ENCODE measurements around the gene IL18BP. TPM values are rescaled to one million over a fixed set of nuclear protein-coding genes. Genes with fewer than 3 reads are reported as not detected.

Gene IL18BP
- total RNA-seq, 3 donors from 2014 or later: 7.6 to 14.5 (median 13.7) TPM

- no peak for ATAC-seq
- no peak for TF ChIP-seq CTCF (IDR thresholded peaks at IDR 0.05)
- peaks cover 5% of the 10 kb centered on the region for H3K4me1 ChIP-seq (ENCODE audit: low read depth)
Measured at GRCh38 chr11:72004515-72005346, 6.0 kb downstream of the IL18BP start.

GRCh38 chr11:72005347-72006260 is 6.9 kb downstream of the IL18BP start:
- no peak for TF ChIP-seq CTCF (IDR thresholded peaks at IDR 0.05)
- Histone ChIP-seq H3K4me1 (ENCODE audit: low read depth) (no peaks in the 10 kb centered on the region), H3K9me3 (no peaks in the 10 kb centered on the region), H3K4me3 (no peak overlapping the region), H3K36me3 (ENCODE audit: low read depth) (peaks cover 31% of the 10 kb centered on the region)
- no peak for DNase-seq
- ATAC-seq: no peak
- intact Hi-C loops (cut with DNase I, micrococcal nuclease): no loop called here

More at GRCh38 chr11:72004515-72005346, 6.0 kb downstream of the IL18BP start:
- no peak for DNase-seq
- Histone ChIP-seq H3K4me3 (no peak overlapping the region), H3K36me3 (ENCODE audit: low read depth) (peaks cover 31% of the 10 kb centered on the region), H3K9me3 (no peaks in the 10 kb centered on the region)
- intact Hi-C loops (cut with DNase I, micrococcal nuclease): no loop called here

- TF ChIP-seq CTCF (IDR thresholded peaks at IDR 0.05): no peak
- no peak overlapping the region for H3K4me3 ChIP-seq
- DNase-seq (no peak), ATAC-seq (no peak)
- H3K9me3 ChIP-seq: no peaks in the 10 kb centered on the region
- H3K4me1 ChIP-seq (ENCODE audit: low read depth): no peaks in the 10 kb centered on the region
- H3K36me3 ChIP-seq (ENCODE audit: low read depth): peaks cover 34% of the 10 kb centered on the region
- intact Hi-C loops (cut with DNase I, micrococcal nuclease): no loop called here
Measured at GRCh38 chr11:72006309-72007088, 7.8 kb downstream of the IL18BP start.

- no peak overlapping the region for H3K4me3 ChIP-seq
- no peak for TF ChIP-seq CTCF (IDR thresholded peaks at IDR 0.05)
- H3K4me1 ChIP-seq (ENCODE audit: low read depth): no peaks in the 10 kb centered on the region
- no peak for DNase-seq
- H3K36me3 ChIP-seq (ENCODE audit: low read depth): peaks cover 34% of the 10 kb centered on the region
- intact Hi-C loops (cut with DNase I, micrococcal nuclease): no loop called here
- H3K9me3 ChIP-seq: no peaks in the 10 kb centered on the region
- ATAC-seq: no peak
Measured at GRCh38 chr11:72007089-72007476, 8.4 kb downstream of the IL18BP start.

GRCh38 chr11:72007587-72007986 is 8.9 kb downstream of the IL18BP start:
- Histone ChIP-seq H3K9me3 (no peaks in the 10 kb centered on the region), H3K4me3 (no peak overlapping the region), H3K36me3 (ENCODE audit: low read depth) (peaks cover 34% of the 10 kb centered on the region), H3K4me1 (ENCODE audit: low read depth) (no peaks in the 10 kb centered on the region)
- DNase-seq (no peak), ATAC-seq (no peak)
- intact Hi-C loops (cut with DNase I, micrococcal nuclease): no loop called here
- TF ChIP-seq CTCF (IDR thresholded peaks at IDR 0.05): no peak
